Endodermal cell (in vitro differentiated cells): ENCODE data around the gene TM4SF1. TPM values are rescaled to one million over a fixed set of nuclear protein-coding genes. Genes with fewer than 3 reads are reported as not detected.

Experiments
- DNase-seq: peaks from one replicate; pipeline ENCODE4 v3.0.0-alpha.2; 2017
- H3K27ac ChIP-seq: 2 replicates; pipeline ENCODE4 v1.5.1; 2013; ENCODE audit warnings: mild to moderate bottlenecking, low read depth, low read length, moderate library complexity
- H3K27me3 ChIP-seq: 2 replicates; pipeline ENCODE4 v1.6.1; 2013; ENCODE audit warnings: mild to moderate bottlenecking, low read length, moderate library complexity; ENCODE audit not compliant: insufficient read depth, control insufficient read depth, poor library complexity, severe bottlenecking
- H3K36me3 ChIP-seq: 2 replicates; pipeline ENCODE4 v1.7.0; 2013; ENCODE audit warnings: mild to moderate bottlenecking, low read length, moderate library complexity; ENCODE audit not compliant: control insufficient read depth, insufficient read depth
- H3K4me1 ChIP-seq: one replicate; pipeline ENCODE4 v1.7.0; 2013; ENCODE audit warnings: low read length; ENCODE audit not compliant: control insufficient read depth, insufficient read depth
- H3K4me3 ChIP-seq: 2 replicates; pipeline ENCODE4 v1.5.1; 2013; ENCODE audit warnings: mild to moderate bottlenecking, low read length, moderate library complexity
- H3K9ac ChIP-seq: 2 replicates; pipeline ENCODE4 v1.6.1; 2013; ENCODE audit warnings: mild to moderate bottlenecking, low read length, moderate library complexity; ENCODE audit not compliant: poor library complexity, severe bottlenecking; ENCODE audit errors: extremely low read depth
- H3K9me3 ChIP-seq: 2 replicates; pipeline ENCODE4 v1.6.1; 2013; ENCODE audit warnings: mild to moderate bottlenecking, low read length, moderate library complexity; ENCODE audit not compliant: control insufficient read depth
- H3K27ac Mint-ChIP-seq: 2 replicates; pipeline ENCODE4 v1.8.0; 2020; ENCODE audit warnings: mixed read lengths
- H3K27me3 Mint-ChIP-seq: 2 replicates; pipeline ENCODE4 v1.8.0; 2021; ENCODE audit warnings: mild to moderate bottlenecking, mixed read lengths; ENCODE audit not compliant: insufficient read depth
- H3K36me3 Mint-ChIP-seq: 2 replicates; pipeline ENCODE4 v1.8.0; 2020; ENCODE audit warnings: low read depth, mixed read lengths
- H3K4me1 Mint-ChIP-seq: 2 replicates; pipeline ENCODE4 v1.8.0; 2020; ENCODE audit warnings: mixed read lengths
- H3K4me3 Mint-ChIP-seq: 2 replicates; pipeline ENCODE4 v1.8.0; 2020; ENCODE audit warnings: mild to moderate bottlenecking, moderate library complexity, mixed read lengths
- H3K9me3 Mint-ChIP-seq: 2 replicates; pipeline ENCODE4 v1.8.0; 2020; ENCODE audit warnings: mild to moderate bottlenecking, mixed read lengths
- CTCF ChIP-seq: fragments of 200-600 bp; sonication (generic); conservative IDR thresholded peaks from 2 replicates; pipeline ENCODE4 v1.5.0; 2021; ENCODE audit warnings: antibody characterized with exemption, mild to moderate bottlenecking
- WGBS, 2 experiments: methylation state at CpG; one replicate each; pipeline versions ENCODE4 v1.1.5 to v1.1.7; 2013; ENCODE audit warnings: missing lambda C conversion rate in 2 of 2, mixed read lengths in 1 of 2; ENCODE audit not compliant: insufficient coverage in 1 of 2, insufficient read length in 1 of 2; 5-methylcytosine and 5-hydroxymethylcytosine counted together
- total RNA-seq, 2 donors: library from RNA; stranded (reverse); fragmentation: NEBNext Ultra II Directional in 1 of 2; extraction: Animal tissue kit (Norgen Biotek cat#: 25700) in 1 of 2; gene quantifications; 2 replicates in 1 of 2; 3 replicates in 1 of 2; pipeline ENCODE4 v1.2.1, GENCODE V29; 2021

The TM4SF1 gene
- total RNA-seq, 2 donors from 2014 or later: not detected

GRCh38 chr3:149378478-149379309 is 1.2 kb upstream of the TM4SF1 start:
- peaks cover 14% of the 10 kb centered on the region for H3K9me3 ChIP-seq
- Mint-ChIP-seq H3K27me3 (peaks cover 24% of the 10 kb centered on the region), H3K27ac (no peak overlapping the region), H3K36me3 (no peaks in the 10 kb centered on the region), H3K4me3 (no peak overlapping the region), H3K4me1 (no peaks in the 10 kb centered on the region), H3K9me3 (peaks cover 25% of the 10 kb centered on the region)
- no peak for DNase-seq
- H3K27me3 ChIP-seq: peaks cover 24% of the 10 kb centered on the region
- no peak overlapping the region for H3K9ac ChIP-seq
- H3K27ac ChIP-seq: no peak overlapping the region
- H3K4me1 ChIP-seq: no peaks in the 10 kb centered on the region
- 87 to 90% methylated on average over 8 to 9 of the region's 9 CpGs for WGBS, 2 experiments
- TF ChIP-seq CTCF: no peak
- H3K36me3 ChIP-seq: no peaks in the 10 kb centered on the region
- no peak overlapping the region for H3K4me3 ChIP-seq

- peaks cover 24% of the 10 kb centered on the region for H3K27me3 ChIP-seq
- Mint-ChIP-seq H3K27me3 (peaks cover 24% of the 10 kb centered on the region), H3K36me3 (no peaks in the 10 kb centered on the region), H3K9me3 (peaks cover 24% of the 10 kb centered on the region), H3K4me1 (peaks cover 4% of the 10 kb centered on the region), H3K27ac (no peak overlapping the region), H3K4me3 (no peak overlapping the region)
- H3K4me3 ChIP-seq: no peak overlapping the region
- H3K36me3 ChIP-seq: no peaks in the 10 kb centered on the region
- H3K9ac ChIP-seq: no peak overlapping the region
- TF ChIP-seq CTCF: no peak
- H3K4me1 ChIP-seq: peaks cover 9% of the 10 kb centered on the region
- WGBS, 2 experiments: 88 to 92% methylated on average over 4 to 8 of the region's 8 CpGs
- peaks cover 14% of the 10 kb centered on the region for H3K9me3 ChIP-seq
- no peak for DNase-seq
- H3K27ac ChIP-seq: no peak overlapping the region
Observed at GRCh38 chr3:149376718-149377407, 586 bp downstream of the TM4SF1 start.

- Histone ChIP-seq H3K9me3 (peaks cover 9% of the 10 kb centered on the region), H3K4me3 (no peak overlapping the region), H3K27ac (no peak overlapping the region), H3K4me1 (peaks cover 9% of the 10 kb centered on the region), H3K9ac (no peak overlapping the region), H3K36me3 (no peaks in the 10 kb centered on the region), H3K27me3 (peaks cover 24% of the 10 kb centered on the region)
- no peak overlapping the region for H3K4me3 Mint-ChIP-seq
- H3K4me1 Mint-ChIP-seq: peaks cover 6% of the 10 kb centered on the region
- peaks cover 24% of the 10 kb centered on the region for H3K27me3 Mint-ChIP-seq
- DNase-seq: no peak
- 90 to 95% methylated on average over 3 to 4 of the region's 4 CpGs for WGBS, 2 experiments
- H3K9me3 Mint-ChIP-seq: peaks cover 14% of the 10 kb centered on the region
- TF ChIP-seq CTCF: no peak
- H3K36me3 Mint-ChIP-seq: no peaks in the 10 kb centered on the region
- H3K27ac Mint-ChIP-seq: no peak overlapping the region
Observed at GRCh38 chr3:149375501-149376196, 1.8 kb downstream of the TM4SF1 start.
